Sigmoid colon (tissue), 7 donors: ENCODE results near the gene MOB3B. TPM values are rescaled to one million over a fixed set of nuclear protein-coding genes. Genes with fewer than 3 reads are reported as not detected.

Source experiments
- DNase-seq: peaks from one replicate; pipeline ENCODE4 v3.0.0-alpha.2; 2019
- H3K27ac ChIP-seq, 4 donors: fragments of 200-600 bp; sonication (generic); one replicate each; pipeline ENCODE4 v1.5.1; 2016 to 2019; ENCODE audit warnings: mild to moderate bottlenecking in 1 of 4
- H3K27me3 ChIP-seq, 3 donors: fragments of 200-600 bp; sonication (generic); one replicate each; pipeline ENCODE4 v1.5.1; 2019; ENCODE audit warnings: mild to moderate bottlenecking in 1 of 3
- H3K36me3 ChIP-seq, 4 donors: fragments of 200-600 bp; sonication (generic); one replicate each; pipeline ENCODE4 v1.5.1; 2016 to 2019
- H3K4me1 ChIP-seq, 4 donors: fragments of 200-600 bp; sonication (generic); one replicate each; pipeline ENCODE4 v1.5.1; 2017 to 2019
- H3K4me3 ChIP-seq, 4 donors: fragments of 200-600 bp; sonication (generic); one replicate each; pipeline ENCODE4 v1.5.1; 2017 to 2019; ENCODE audit warnings: mild to moderate bottlenecking in 2 of 4, moderate library complexity in 1 of 4
- H3K9me3 ChIP-seq, 4 donors: fragments of 200-600 bp in 3 of 4; sonication (generic) in 3 of 4; one replicate each; pipeline versions ENCODE4 v1.5.1 to v1.6.1; 2013 to 2019
- CTCF ChIP-seq, 4 experiments: fragments of 450-650 bp in 3 of 4; fragments of 200-600 bp in 1 of 4; IDR thresholded peaks; one replicate each; pipeline ENCODE4 v1.5.1; 2016 to 2019; ENCODE audit warnings: antibody characterized with exemption in 4 of 4, mild to moderate bottlenecking in 3 of 4, moderate library complexity in 2 of 4
- EP300 ChIP-seq, 4 donors: sonication (generic); formaldehyde crosslinking; IDR thresholded peaks; one replicate each; pipeline ENCODE4 v1.6.1; 2017; ENCODE audit warnings: antibody characterized with exemption in 4 of 4
- POLR2A ChIP-seq, 2 donors: fragments of 450-650 bp; IDR thresholded peaks; one replicate each; pipeline ENCODE4 v1.6.1; 2016; ENCODE audit warnings: antibody characterized with exemption in 2 of 2, mild to moderate bottlenecking in 2 of 2, moderate library complexity in 2 of 2
- POLR2AphosphoS5 ChIP-seq, 4 donors: sonication (generic); formaldehyde crosslinking; IDR thresholded peaks; one replicate each; pipeline ENCODE4 v1.6.1; 2017; ENCODE audit warnings: antibody characterized with exemption in 4 of 4
- WGBS, 2 donors: extraction: QIAGEN DNeasy Blood & Tissue Kit; methylation state at CpG; one replicate each; pipeline ENCODE4 v1.1.7; 2013; 5-methylcytosine and 5-hydroxymethylcytosine counted together
- intact Hi-C: fragments of 100-400 bp; cut with DNase I; formaldehyde crosslinking; loops from one replicate; pipeline ENCODE4 v1.15.1; 2023
- polyA plus RNA-seq, 3 donors: library from polyadenylated mRNA; stranded (reverse); fragments of 200-250 nt; gene quantifications; one replicate each; pipeline ENCODE4 v1.2.3, GENCODE V29; 2013
- total RNA-seq, 4 donors: library from RNA; depleted of rRNA; stranded (reverse); fragments of >200 nt; gene quantifications; one replicate each; pipeline ENCODE4 v1.1.0, GENCODE V29; 2016
- donor health status: healthy with polysubstance abuse.
- donor health status: Bipolar disorder and iron deficiency.
- donor health status: healthy.

MOB3B gene
- total and polyA plus RNA-seq, 7 donors, result 6.9 to 23.4 (median 16.1) TPM

- Histone ChIP-seq H3K4me3 (no peak overlapping the region), H3K27me3 (no peaks in the 10 kb centered on the region), H3K36me3 (no peaks in the 10 kb centered on the region), H3K9me3 (no peaks in the 10 kb centered on the region), H3K4me1 (peaks cover 0 to 15% (median 5%) of the 10 kb centered on the region in 4 donors), H3K27ac (no peak overlapping the region)
- WGBS, 2 donors, result 74 to 88% methylated on average over 3 of the region's 3 CpGs
- no peak for DNase-seq
- no peak for TF ChIP-seq POLR2AphosphoS5 (IDR thresholded peaks at IDR 0.05)
- TF ChIP-seq EP300 (IDR thresholded peaks at IDR 0.05), result no peak
- TF ChIP-seq CTCF (IDR thresholded peaks at IDR 0.05), result no peak
- no peak for TF ChIP-seq POLR2A (IDR thresholded peaks at IDR 0.05)
- intact Hi-C loops, result loop anchor here (10.0 kb wide), 1 partner anchor 54 kb away; no protein-coding TSS in a partner anchor
These were observed 129.2 kb downstream of the MOB3B start for GRCh38 chr9:27400334-27400880.

GRCh38 chr9:27398982-27399653, 130.5 kb downstream of the MOB3B start:
- no peaks in the 10 kb centered on the region for H3K27me3 ChIP-seq
- no peaks in the 10 kb centered on the region for H3K9me3 ChIP-seq
- H3K4me3 ChIP-seq, result no peak overlapping the region
- no peaks in the 10 kb centered on the region for H3K36me3 ChIP-seq
- H3K4me1 ChIP-seq, result peaks cover 0 to 28% (median 17%) of the 10 kb centered on the region in 4 donors
- intact Hi-C loops, result no loop called here
- no peak for DNase-seq
- H3K27ac ChIP-seq, result no peak overlapping the region
- 94% methylated on average over 3 of the region's 3 CpGs for WGBS, 2 donors
- no peak for TF ChIP-seq CTCF (IDR thresholded peaks at IDR 0.05)

GRCh38 chr9:27396495-27396894, 133.1 kb downstream of the MOB3B start:
- 97% methylated on average over 2 of the region's 2 CpGs for WGBS, 2 donors
- no peak for DNase-seq
- H3K4me3 ChIP-seq, result no peak overlapping the region
- peaks cover 0 to 27% (median 23%) of the 10 kb centered on the region in 4 donors for H3K4me1 ChIP-seq
- H3K36me3 ChIP-seq, result no peaks in the 10 kb centered on the region
- H3K27ac ChIP-seq, result no peak overlapping the region
- no peaks in the 10 kb centered on the region for H3K9me3 ChIP-seq
- no peaks in the 10 kb centered on the region for H3K27me3 ChIP-seq
- intact Hi-C loops, result no loop called here
- TF ChIP-seq EP300 (IDR thresholded peaks at IDR 0.05) (no peak), POLR2AphosphoS5 (IDR thresholded peaks at IDR 0.05) (no peak), POLR2A (IDR thresholded peaks at IDR 0.05) (no peak), CTCF (IDR thresholded peaks at IDR 0.05) (no peak)

GRCh38 chr9:27395484-27395921, 134.1 kb downstream of the MOB3B start:
- Histone ChIP-seq H3K27me3 (no peaks in the 10 kb centered on the region), H3K36me3 (no peaks in the 10 kb centered on the region), H3K4me1 (peaks cover 0 to 27% (median 23%) of the 10 kb centered on the region in 4 donors), H3K4me3 (no peak overlapping the region), H3K27ac (no peak overlapping the region), H3K9me3 (no peaks in the 10 kb centered on the region)
- intact Hi-C loops, result no loop called here
- no peak for DNase-seq
- WGBS, 2 donors, result 49 to 68% methylated on average over 4 of the region's 4 CpGs
- TF ChIP-seq POLR2AphosphoS5 (IDR thresholded peaks at IDR 0.05) (no peak), EP300 (IDR thresholded peaks at IDR 0.05) (no peak), CTCF (IDR thresholded peaks at IDR 0.05) (no peak), POLR2A (IDR thresholded peaks at IDR 0.05) (no peak)
